HepG2 (cell line): ENCODE results near the gene CFAP69. TPM values are rescaled to one million over a fixed set of nuclear protein-coding genes. Genes with fewer than 3 reads are reported as not detected.

Source experiments
- BHLHE40 ChIP-seq: IDR thresholded peaks from 2 replicates; pipeline ENCODE4 v1.6.1; 2011; ENCODE audit warnings: low read length, improper control_type of control experiment
- E2F1 ChIP-seq: sonication (generic); formaldehyde crosslinking; IDR thresholded peaks from 2 replicates; pipeline ENCODE4 v1.5.0; 2020; ENCODE audit warnings: missing genetic modification reagents
- GMEB1 ChIP-seq: sonication (generic); formaldehyde crosslinking; IDR thresholded peaks from 2 replicates; pipeline ENCODE4 v1.5.1; 2020; ENCODE audit warnings: missing genetic modification reagents, mild to moderate bottlenecking, borderline replicate concordance
- HMG20B ChIP-seq: conservative IDR thresholded peaks from 2 replicates; pipeline ENCODE4 v1.6.1; 2016; ENCODE audit warnings: missing genetic modification reagents, missing compliant biosample characterization
- HNRNPL ChIP-seq: fragments of 200-400 bp; formaldehyde crosslinking; IDR thresholded peaks from 2 replicates; pipeline ENCODE4 v1.6.1; 2017; ENCODE audit warnings: mild to moderate bottlenecking, low read depth, low read length
- ISX ChIP-seq: sonication (generic); formaldehyde crosslinking; conservative IDR thresholded peaks from 2 replicates; pipeline ENCODE4 v1.5.0; 2020; ENCODE audit warnings: missing genetic modification reagents
- PITX1 ChIP-seq: sonication (generic); formaldehyde crosslinking; IDR thresholded peaks from 2 replicates; pipeline ENCODE4 v1.5.1; 2020; ENCODE audit warnings: mild to moderate bottlenecking, missing genetic modification reagents
- POLR2AphosphoS5 ChIP-seq: IDR thresholded peaks from 2 replicates; pipeline ENCODE4 v1.6.1; 2012; ENCODE audit warnings: low read depth, low read length
- SRF ChIP-seq: IDR thresholded peaks from 2 replicates; pipeline ENCODE4 v1.6.1; 2011; ENCODE audit warnings: mild to moderate bottlenecking, low read depth, low read length, moderate library complexity
- YEATS4 ChIP-seq: sonication (generic); formaldehyde crosslinking; IDR thresholded peaks from 2 replicates; pipeline ENCODE4 v1.4.0; 2020; ENCODE audit warnings: missing genetic modification reagents, borderline replicate concordance
- ZFP90 ChIP-seq: sonication (generic); formaldehyde crosslinking; IDR thresholded peaks from 2 replicates; pipeline ENCODE4 v1.8.0; 2022; ENCODE audit warnings: missing genetic modification reagents, mild to moderate bottlenecking, inconsistent platforms, borderline replicate concordance
- ZMYM4 ChIP-seq: sonication (generic); formaldehyde crosslinking; IDR thresholded peaks from 2 replicates; pipeline ENCODE4 v1.8.1; 2023; ENCODE audit warnings: mild to moderate bottlenecking, missing genetic modification reagents
- ZNF230 ChIP-seq: sonication (generic); formaldehyde crosslinking; IDR thresholded peaks from 2 replicates; pipeline ENCODE4 v1.4.0; 2020; ENCODE audit warnings: mild to moderate bottlenecking, missing genetic modification reagents
- ZNF33A ChIP-seq: sonication (generic); formaldehyde crosslinking; IDR thresholded peaks from 2 replicates; pipeline ENCODE4 v1.5.1; 2020; ENCODE audit warnings: missing genetic modification reagents, mild to moderate bottlenecking, moderate library complexity, borderline replicate concordance
- ZNF44 ChIP-seq: sonication (generic); formaldehyde crosslinking; IDR thresholded peaks from 2 replicates; pipeline ENCODE4 v1.5.1; 2020; ENCODE audit warnings: mild to moderate bottlenecking, missing genetic modification reagents
- ZNF446 ChIP-seq: sonication (generic); formaldehyde crosslinking; IDR thresholded peaks from 2 replicates; pipeline ENCODE4 v1.5.0; 2020; ENCODE audit warnings: mild to moderate bottlenecking, missing genetic modification reagents
- ZNF558 ChIP-seq: sonication (generic); formaldehyde crosslinking; IDR thresholded peaks from 2 replicates; pipeline ENCODE4 v1.9.0; 2022; ENCODE audit warnings: mild to moderate bottlenecking, missing genetic modification reagents, borderline replicate concordance
- ZNF660 ChIP-seq: sonication (generic); formaldehyde crosslinking; IDR thresholded peaks from 2 replicates; pipeline ENCODE4 v1.5.1; 2020; ENCODE audit warnings: mild to moderate bottlenecking, low read depth, missing genetic modification reagents, borderline replicate concordance
- ZNF678 ChIP-seq: sonication (generic); formaldehyde crosslinking; IDR thresholded peaks from 2 replicates; pipeline ENCODE4 v1.4.0; 2020; ENCODE audit warnings: mild to moderate bottlenecking, missing genetic modification reagents
- ZNF878 ChIP-seq: sonication (generic); formaldehyde crosslinking; IDR thresholded peaks from 2 replicates; pipeline ENCODE4 v1.8.1; 2023; ENCODE audit warnings: mild to moderate bottlenecking, missing genetic modification reagents, moderate library complexity
- polyA plus RNA-seq, 8 experiments: library from polyadenylated mRNA; depleted of rRNA in 3 of 8; stranded (reverse) in 7 of 8; unstranded in 1 of 8; fragments of >200 nt; fragmentation: Illumina TruSeq in 4 of 8; extraction: Trizol in 4 of 8; gene quantifications; 2 replicates each; pipeline versions ENCODE4 v1.2.1 to v1.2.3, GENCODE V29; 2011 to 2016; ENCODE audit warnings: low read depth in 4 of 8, missing spikeins in 1 of 8, mixed read lengths in 1 of 8; ENCODE audit not compliant: insufficient read depth in 1 of 8
- total RNA-seq, 5 experiments: library from RNA; depleted of rRNA; stranded (reverse); fragments of >200 nt; fragmentation: Illumina TruSeq; extraction: Trizol; gene quantifications; 2 replicates each; pipeline ENCODE4 v1.2.3, GENCODE V29; 2016; ENCODE audit warnings: low read depth in 1 of 5
- TF ChIP-seq, protein P1 (sequence below): sonication (generic); formaldehyde crosslinking; IDR thresholded peaks from 2 replicates; pipeline ENCODE4 v1.5.0; 2020; ENCODE audit warnings: mild to moderate bottlenecking, missing genetic modification reagents
- TF ChIP-seq, protein P2 (sequence below): sonication (generic); formaldehyde crosslinking; IDR thresholded peaks from 2 replicates; pipeline ENCODE4 v1.4.0; 2020; ENCODE audit warnings: mild to moderate bottlenecking, low read depth, missing genetic modification reagents
- TF ChIP-seq, protein P3 (sequence below): sonication (generic); formaldehyde crosslinking; IDR thresholded peaks from 2 replicates; pipeline ENCODE4 v1.8.0; 2022; ENCODE audit warnings: missing genetic modification reagents, mild to moderate bottlenecking, inconsistent platforms, borderline replicate concordance

The CFAP69 gene
- total and polyA plus RNA-seq, 2 of the 13 experiments (the other 11 are each of a cell fraction or from before 2014, with no cell fraction given), result 2.2 to 4.0 TPM

- TF ChIP-seq E2F1 (CRISPR knock-in tag) (no peak), BHLHE40 (no peak; the same call in 1 of the 2 replicates), ZNF660 (CRISPR knock-in tag) (no peak), ZMYM4 (CRISPR knock-in tag) (peak; percentile 99), ZFP90 (CRISPR knock-in tag) (peak; percentile 62; the same call in 1 of the 2 replicates), ZNF678 (CRISPR knock-in tag) (peak; percentile 50; the same call in 1 of the 2 replicates), ZNF230 (peak; percentile 81; the same call in 1 of the 2 replicates), GMEB1 (CRISPR knock-in tag) (peak; percentile 89), HNRNPL (0 out of 2 replicates have a peak, but pooled peaks have one; percentile 30), POLR2AphosphoS5 (peak; percentile 91), ZNF558 (CRISPR knock-in tag) (peak; percentile 71; the same call in 1 of the 2 replicates), ZNF446 (CRISPR knock-in tag) (no peak), ZNF33A (CRISPR knock-in tag) (no peak), ISX (no peak), YEATS4 (CRISPR knock-in tag) (peak; percentile 91), ZNF44 (peak; percentile 91), SRF (peak; percentile 41; the same call in 1 of the 2 replicates), ZNF878 (CRISPR knock-in tag) (no peak), HMG20B (CRISPR knock-in tag) (no peak), PITX1 (CRISPR knock-in tag) (peak; percentile 72)
- TF ChIP-seq, protein P1, sequence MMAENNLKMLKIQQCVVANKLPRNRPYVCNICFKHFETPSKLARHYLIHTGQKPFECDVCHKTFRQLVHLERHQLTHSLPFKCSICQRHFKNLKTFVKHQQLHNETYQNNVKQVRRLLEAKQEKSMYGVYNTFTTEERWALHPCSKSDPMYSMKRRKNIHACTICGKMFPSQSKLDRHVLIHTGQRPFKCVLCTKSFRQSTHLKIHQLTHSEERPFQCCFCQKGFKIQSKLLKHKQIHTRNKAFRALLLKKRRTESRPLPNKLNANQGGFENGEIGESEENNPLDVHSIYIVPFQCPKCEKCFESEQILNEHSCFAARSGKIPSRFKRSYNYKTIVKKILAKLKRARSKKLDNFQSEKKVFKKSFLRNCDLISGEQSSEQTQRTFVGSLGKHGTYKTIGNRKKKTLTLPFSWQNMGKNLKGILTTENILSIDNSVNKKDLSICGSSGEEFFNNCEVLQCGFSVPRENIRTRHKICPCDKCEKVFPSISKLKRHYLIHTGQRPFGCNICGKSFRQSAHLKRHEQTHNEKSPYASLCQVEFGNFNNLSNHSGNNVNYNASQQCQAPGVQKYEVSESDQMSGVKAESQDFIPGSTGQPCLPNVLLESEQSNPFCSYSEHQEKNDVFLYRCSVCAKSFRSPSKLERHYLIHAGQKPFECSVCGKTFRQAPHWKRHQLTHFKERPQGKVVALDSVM (CRISPR knock-in tag), result no peak
- TF ChIP-seq, protein P2, sequence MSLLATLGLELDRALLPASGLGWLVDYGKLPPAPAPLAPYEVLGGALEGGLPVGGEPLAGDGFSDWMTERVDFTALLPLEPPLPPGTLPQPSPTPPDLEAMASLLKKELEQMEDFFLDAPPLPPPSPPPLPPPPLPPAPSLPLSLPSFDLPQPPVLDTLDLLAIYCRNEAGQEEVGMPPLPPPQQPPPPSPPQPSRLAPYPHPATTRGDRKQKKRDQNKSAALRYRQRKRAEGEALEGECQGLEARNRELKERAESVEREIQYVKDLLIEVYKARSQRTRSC (CRISPR knock-in tag), result no peak
- TF ChIP-seq, protein P3, sequence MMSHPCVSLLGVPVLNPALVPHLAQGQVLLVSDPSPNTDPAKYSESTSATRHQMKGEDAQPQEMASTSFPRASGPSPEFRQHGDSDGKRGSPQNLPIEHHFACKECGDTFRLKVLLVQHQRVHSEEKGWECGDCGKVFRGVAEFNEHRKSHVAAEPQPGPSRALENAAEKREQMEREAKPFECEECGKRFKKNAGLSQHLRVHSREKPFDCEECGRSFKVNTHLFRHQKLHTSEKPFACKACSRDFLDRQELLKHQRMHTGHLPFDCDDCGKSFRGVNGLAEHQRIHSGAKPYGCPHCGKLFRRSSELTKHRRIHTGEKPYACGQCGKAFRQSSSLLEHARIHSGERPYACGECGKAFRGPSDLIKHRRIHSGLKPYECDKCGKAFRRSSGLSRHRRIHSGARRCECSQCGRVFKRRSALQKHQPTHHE (CRISPR knock-in tag), result no peak
These were observed 101.6 kb downstream of the CFAP69 start, which contains the start of gene GTPBP10 (continued) for GRCh38 chr7:90346336-90347125.
